GM18868 (cell line): ENCODE data around the gene MLLT1.
"Not testable (repeated sequence)": the region's sequence is repeated elsewhere in the genome, so short reads cannot be mapped to it uniquely, and the experiment has no call there.

Experiments
- ATAC-seq: cut with Tn5 transposase; IDR thresholded peaks from one replicate; pipeline ENCODE4 v1.9.1; 2021; ENCODE audit warnings: mild to moderate bottlenecking, moderate library complexity; ENCODE audit not compliant: unreplicated experiment

The MLLT1 gene

GRCh38 chr19:6279931-6280591 is at the start of gene MLLT1:
MLLT1 (minus strand) TSS chr19:6279975; CDS start chr19:6279784, 191 bp downstream.
- peak; percentile 98 for ATAC-seq

DNA sequence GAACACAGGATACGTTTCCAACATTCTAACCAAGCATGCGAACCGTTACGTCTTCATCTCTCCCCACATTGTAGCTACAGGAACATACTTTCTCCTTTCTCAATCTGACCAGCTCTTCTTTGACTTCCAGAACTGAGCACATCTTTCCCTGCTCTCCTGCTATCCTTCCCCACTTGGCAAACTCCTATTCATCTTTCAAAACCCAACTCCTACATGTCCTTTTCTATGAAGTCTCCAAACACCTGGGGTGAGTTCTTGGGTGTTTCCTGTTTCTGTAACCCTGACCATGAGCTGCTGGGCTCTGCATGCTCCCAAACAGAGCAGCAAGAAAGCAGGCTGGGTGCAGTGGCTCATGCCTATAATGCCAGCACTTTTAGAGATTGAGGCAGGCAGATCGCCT is 47.0 kb upstream of the MLLT1 start:
- ATAC-seq, result no peak

DNA sequence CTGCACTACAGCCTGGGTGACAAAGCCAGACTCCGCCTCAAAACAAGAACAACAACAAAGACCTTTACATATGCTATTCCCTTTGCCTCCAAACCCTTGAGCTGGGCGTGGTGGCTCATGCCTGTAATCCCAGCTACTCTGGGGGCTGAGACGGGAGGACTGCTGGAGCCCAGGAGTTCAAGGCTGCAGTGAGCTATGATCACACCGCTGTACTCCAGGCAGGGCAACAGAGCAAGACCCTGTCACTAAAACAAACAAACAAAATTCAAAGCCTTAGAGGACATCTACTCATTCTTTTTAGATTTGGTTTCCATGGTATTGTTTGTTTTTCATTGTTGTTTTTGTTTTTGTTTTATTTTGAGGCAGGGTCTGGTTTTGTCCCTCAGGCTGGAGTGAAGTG is 45.8 kb upstream of the MLLT1 start:
- ATAC-seq, result no peak

- no peak for ATAC-seq
These were observed 45.0 kb upstream of the MLLT1 start for GRCh38 chr19:6324757-6325156.

DNA sequence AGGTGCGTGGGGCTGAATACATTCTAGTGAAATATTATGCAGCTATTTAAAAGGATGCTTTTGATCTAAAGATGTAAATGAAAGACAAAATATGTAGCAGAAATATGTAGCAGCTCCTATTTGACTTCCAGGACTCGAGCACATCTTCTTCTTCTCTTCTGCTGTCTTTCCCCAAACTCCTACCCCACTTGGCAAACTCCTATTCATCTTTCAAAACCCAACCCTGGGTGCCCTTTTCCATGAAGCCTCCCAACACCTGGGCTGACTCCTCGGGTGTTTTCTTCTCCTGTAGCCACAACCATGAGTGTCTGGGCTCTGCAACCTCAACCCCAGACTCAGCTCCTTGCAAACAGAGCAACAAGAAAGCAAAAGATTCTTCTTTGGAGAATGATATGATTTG is 42.5 kb upstream of the MLLT1 start:
- ATAC-seq, result no peak

DNA sequence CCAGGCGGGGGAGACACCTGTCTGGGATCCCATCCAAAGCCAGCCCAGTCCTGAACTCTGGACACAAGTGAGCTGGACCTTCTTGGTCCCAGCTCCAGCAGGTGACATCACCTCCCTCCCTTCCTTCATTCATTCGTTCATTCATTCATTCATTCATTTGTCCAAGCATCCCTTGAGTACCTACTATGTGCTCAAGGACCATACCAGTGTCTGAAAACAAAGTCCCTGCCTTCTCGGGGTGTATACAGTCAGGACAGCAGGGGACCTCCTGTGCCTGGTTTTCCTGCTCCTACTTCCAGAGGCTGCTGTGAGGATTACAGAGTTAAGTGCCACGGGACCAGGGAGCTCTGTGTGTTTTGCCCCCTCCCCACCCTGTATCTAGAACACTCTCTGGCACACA is 39.6 kb upstream of the MLLT1 start:
- ATAC-seq, result no peak

DNA sequence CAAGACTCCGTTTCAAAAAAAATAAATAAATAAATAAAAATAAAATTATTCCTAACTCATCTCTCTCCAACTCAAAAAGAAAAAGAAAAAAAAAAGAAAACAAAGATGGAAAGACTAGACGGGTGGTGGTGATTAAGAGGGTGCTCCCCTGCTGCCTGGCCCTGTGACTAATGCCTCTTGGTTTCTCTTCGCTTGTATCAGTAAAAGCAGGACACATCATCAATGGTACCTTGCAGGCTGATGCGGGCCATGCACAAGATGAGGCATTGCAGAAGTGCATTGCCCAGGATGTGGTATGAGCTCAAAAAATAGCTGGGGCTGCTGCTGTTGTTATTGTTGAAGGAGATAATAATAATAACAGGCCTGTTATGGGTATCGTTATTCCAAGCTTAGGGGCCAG is 39.0 kb upstream of the MLLT1 start:
- ATAC-seq, result no peak

DNA sequence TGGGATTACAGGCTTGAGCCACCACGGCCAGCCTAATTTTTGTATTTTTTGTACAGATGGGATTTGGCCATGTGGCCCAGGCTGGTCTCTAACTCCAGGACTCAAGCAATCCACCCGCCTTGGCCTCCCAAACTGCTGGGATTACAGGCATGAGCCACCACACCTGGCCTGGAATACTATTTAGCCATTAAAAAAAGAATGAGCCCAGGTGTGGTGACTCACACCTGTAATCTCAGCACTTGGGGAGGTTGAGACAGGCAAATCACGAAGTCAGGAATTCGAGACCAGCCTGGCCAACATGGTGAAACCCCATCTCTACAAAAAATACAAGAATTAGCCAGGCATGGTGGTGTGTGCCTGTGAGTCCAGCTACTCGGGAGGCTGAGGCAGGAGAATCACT is 35.9 kb upstream of the MLLT1 start:
- ATAC-seq, result not testable (repeated sequence)

- ATAC-seq, result no peak
These were observed 33.7 kb upstream of the MLLT1 start for GRCh38 chr19:6313398-6313969.

GRCh38 chr19:6312018-6312417 is 32.2 kb upstream of the MLLT1 start:
- ATAC-seq, result no peak

DNA sequence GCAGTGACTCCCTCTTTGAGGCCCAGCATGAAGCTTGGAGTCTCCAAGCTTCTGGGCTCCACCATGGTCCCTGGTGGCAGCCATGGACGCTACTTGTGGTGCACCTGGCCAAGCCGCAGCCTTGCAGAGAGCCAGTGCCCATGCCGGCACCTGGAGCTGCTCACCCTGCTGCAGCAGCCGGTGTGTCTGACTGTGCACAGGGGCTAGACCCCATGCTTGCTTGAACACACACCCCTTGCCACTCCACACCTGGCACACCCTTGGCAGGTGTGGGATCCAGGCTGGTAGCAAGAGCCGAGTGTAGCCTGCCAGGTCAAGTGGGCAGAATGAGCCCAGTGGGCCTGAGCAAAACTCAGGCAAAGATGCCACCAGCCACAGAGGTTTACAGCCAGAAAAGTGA is 18.6 kb upstream of the MLLT1 start:
- ATAC-seq, result no peak

DNA sequence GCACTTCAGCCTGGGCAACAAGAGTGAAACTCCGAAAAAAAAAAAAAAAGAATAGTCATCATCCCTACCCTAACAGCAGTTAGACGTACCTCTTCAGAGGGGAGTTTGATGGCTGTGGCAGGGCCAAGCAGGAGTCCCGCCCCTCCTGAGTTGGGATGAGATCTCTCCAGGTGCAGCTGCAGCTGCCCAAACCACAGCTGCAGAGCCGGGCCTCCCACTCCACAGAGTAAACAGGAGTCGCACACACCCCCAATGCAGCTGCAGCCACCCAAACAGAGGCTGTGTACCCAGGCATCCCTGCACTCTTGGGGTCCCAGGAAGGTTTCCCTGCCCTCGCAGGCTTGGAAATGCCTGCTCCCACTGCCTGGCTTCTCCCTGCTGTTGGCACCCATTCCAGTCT is 17.4 kb upstream of the MLLT1 start:
- ATAC-seq, result no peak

GRCh38 chr19:6292006-6292405 is 12.2 kb upstream of the MLLT1 start:
- no peak for ATAC-seq

- no peak for ATAC-seq
These were observed 9.0 kb upstream of the MLLT1 start for GRCh38 chr19:6288737-6289136.

DNA sequence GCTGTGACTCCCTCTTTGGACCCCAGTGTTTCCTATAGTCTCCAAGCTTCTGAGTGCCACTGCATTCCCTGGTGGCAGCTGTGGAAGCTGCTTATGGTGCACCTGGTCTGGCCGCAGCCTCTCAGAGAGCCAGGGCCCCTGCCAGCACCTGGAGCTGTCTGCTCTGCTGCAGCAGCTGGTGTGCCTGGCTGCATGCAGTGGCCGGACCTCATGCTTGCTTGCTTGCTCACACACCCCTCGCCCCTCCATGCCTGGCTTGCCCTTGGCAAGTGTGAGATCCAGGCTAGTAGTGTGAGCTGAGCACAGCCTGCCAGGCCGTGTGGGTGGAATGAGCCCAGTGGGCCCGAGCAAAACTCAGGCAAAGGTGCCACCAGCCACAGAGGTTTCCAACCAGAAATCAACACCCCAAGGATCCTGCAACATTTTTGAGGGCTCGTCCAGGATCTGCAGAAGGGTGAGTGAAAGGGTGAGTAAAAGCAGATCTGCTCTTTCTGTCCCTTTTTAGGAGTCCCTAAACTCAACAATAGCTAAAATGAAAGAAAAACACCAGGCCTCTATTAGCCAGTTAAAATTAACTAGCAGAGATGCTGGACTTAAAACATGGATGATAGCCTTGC is 7.6 kb upstream of the MLLT1 start:
- no peak for ATAC-seq

GRCh38 chr19:6286676-6287075 is 6.9 kb upstream of the MLLT1 start:
- no peak for ATAC-seq

DNA sequence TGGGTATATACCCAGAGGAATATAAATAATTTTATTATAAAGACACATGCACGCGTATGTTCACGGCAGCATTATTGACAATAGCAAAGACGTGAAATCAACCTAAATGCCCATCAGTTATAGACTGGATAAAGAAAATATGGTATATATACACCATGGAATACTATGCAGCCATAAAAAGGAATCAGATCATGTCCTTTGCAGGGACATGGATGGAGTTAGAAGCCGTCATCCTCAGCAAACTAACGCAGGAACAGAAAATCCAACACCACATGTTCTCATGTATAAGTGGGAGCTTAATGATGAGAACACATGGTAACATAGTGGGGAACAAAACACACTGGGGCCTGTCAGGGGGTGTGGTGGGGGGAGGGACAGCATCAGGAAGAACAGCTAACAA is 2.6 kb upstream of the MLLT1 start:
- not testable (repeated sequence) for ATAC-seq

DNA sequence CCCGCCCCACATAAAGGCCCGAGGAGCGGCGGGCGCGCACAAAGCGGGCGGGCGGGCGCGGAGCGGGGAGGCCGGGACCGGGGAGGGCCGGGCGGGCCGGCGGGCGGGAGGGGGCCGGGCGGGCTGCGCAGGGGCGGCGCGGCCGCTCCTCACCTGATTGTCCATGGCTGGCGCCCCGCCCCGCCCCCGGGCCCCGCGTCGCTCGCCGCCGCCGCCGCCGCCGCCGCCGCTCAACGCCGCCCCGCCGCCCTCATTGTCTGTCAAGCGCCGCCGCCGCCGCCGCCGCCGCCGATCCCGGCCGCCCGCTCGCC is 200 bp downstream of the MLLT1 start:
- peak; percentile 31 for ATAC-seq

GRCh38 chr19:6278740-6279619 is 795 bp downstream of the MLLT1 start:
- no peak for ATAC-seq

DNA sequence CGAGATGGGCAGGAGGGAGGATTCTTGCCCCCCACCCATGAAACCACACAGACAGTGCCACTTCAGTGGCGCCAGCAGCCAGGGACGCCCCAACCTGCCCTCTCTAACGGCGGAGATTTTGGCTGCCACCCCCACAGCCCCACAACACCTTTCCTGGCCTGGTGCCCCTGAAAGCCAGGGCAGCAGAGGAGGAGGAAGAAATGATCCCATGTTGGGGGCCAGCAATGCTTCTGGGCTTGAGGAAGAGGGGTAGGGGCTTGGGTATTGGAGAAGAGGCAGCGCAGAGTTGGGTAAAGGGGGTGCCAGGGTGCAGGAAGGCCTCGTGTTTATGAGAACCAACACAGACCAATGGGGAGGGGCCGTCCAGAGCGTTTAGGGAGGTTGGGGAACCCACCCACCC is 1.7 kb downstream of the MLLT1 start:
- ATAC-seq, result no peak

DNA sequence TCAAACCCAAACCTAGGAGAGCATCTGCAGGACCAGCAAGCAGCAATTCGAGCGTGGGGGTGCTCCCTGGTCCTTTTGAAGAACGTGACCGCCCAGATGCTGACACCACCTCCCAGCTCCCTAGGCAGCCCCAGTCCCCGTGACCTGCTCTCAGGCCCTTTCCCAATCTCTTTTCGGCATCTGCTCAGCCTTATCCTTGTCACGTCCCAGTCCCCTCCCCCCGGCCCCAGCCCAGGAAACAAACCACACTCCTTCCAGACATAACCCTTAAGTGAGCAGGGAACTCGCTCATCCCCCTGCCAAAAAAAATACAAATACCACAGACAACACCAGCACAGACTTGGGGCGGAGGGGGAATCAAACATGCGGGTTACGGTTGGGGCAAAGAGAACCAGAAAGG is 3.3 kb downstream of the MLLT1 start:
- ATAC-seq, result no peak
